ENCODE results near the gene CTSA.

Gene CTSA

DNA sequence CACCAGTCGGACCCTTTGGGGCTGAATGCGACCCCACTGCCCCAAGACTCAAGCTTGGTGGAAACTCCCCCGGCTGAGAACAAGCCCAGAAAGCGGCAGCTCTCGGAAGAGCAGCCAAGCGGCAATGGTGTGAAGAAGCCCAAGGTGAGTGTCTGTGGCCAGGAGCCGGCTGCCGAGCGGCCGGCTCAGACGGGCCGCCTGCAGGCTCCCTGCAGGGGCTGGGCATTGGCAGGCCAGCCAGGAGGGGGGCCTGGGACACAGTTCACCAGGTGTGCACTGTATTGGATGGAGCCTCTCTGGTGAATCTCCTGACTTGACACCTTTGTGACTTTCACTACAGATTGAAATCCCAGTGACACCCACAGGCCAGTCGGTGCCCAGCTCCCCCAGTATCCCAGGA is 49.3 kb downstream of the CTSA start:
- no peak for DNase-seq (ENCODE audit: low spot score)

DNA sequence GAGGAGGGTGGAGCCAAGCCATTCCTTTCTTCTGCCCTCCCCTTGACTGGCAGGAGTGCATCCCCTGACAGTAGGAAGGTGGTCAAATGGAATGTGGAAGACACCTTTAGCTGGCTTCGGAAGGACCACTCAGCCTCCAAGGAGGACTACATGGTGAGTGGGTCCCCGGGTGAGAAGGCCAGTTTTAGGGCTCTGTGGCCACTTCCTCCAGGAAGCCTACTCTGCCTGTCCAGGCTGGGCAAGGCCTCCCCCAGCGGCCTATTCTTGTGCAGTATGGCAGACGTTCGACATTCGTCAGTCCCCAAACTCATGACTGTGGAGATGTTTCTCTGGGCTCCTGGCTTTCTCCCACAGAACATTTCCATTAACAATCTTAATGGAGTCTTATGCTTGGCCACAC is 52.5 kb downstream of the CTSA start:
- DNase-seq (ENCODE audit: low spot score), result no peak

DNA sequence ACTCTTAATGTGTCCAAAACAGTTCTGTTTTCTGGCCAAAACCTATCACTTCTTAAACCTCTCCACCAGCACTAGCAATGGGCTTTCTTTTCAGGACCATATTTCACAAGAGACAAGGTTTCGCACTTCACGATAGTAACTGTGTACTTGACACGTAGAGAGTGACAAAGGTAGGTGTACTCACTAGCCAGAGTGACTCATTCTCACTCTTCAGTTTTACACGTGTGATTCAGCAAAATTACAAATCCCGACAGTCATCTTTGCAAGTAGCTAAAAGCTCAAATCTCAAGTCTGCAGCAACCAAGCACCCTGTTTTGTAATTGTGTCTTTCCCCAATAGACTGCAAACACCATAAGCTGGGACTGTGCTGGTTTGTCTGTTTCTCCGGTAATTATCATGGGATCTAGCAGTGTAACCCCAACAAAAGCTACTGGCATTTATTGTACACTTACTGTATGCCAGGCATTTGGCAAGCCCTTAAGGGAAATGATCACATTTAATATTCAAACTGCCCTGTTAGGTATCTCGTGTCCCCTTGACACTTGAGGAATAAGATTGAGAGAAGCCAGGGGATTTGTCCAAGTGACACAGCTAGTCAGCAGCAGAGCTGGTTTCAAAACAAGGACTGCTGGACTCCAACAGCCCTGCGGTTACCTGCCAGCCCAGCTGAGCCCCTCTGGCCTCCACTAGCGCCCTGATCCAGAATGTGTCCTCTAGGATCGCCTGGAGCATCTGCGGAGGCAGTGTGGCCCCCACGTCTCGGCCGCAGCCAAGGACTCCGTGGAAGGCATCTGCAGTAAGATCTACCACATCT is 53.2 kb downstream of the CTSA start:
- DNase-seq (ENCODE audit: low spot score), result no peak

DNA sequence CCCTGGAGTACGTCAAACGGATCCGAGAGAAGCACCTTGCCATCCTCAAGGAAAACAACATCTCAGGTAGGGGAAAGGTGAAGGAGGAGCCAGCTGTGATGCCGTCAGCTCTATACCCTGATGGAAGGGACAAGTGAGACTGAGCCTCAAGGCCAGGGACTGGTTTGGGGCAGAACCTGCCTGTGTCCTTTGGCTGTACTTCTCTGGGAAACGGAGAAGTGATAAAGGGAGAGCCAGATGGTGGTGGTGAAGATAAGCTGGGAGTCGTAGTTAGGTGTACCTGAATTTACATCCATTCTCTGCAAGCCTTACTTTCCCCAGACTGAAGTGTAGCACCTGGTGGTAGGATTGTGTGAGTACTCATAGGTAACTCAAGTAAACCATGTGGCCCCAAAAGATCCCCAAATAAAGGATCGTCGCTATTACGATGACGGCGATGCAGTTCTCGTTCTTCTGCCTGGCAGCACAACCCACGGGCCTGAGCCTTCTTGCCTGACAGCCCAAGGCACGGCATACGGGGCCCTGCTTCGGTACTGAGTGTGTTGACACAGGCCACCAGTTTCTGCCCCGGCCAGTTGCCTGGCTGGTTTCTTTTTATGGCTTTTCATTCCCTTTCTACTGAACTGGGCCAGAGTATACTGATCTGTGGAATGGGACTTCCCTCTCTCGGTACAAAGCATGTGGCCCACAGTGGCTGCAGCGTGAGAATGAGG is 54.0 kb downstream of the CTSA start:
- no peak for DNase-seq (ENCODE audit: low spot score)

DNA sequence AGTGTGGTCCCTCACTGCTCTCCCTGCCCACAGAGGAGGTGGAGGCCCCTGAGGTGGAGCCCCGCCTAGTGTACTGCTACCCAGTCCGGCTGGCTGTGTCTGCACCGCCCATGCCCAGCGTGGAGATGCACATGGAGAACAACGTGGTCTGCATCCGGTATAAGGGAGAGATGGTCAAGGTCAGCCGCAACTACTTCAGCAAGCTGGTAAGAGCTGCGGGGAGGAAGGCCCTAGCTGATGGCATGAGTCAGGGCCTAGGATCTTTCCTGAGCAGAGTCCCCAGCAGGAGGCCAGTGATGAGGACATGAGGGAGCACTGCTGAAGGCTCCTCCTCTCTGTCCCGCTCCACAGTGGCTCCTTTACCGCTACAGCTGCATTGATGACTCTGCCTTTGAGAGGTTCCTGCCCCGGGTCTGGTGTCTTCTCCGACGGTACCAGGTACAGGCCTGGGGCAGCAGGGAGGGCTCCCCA is 54.6 kb downstream of the CTSA start:
- no peak for DNase-seq (ENCODE audit: low spot score)

DNA sequence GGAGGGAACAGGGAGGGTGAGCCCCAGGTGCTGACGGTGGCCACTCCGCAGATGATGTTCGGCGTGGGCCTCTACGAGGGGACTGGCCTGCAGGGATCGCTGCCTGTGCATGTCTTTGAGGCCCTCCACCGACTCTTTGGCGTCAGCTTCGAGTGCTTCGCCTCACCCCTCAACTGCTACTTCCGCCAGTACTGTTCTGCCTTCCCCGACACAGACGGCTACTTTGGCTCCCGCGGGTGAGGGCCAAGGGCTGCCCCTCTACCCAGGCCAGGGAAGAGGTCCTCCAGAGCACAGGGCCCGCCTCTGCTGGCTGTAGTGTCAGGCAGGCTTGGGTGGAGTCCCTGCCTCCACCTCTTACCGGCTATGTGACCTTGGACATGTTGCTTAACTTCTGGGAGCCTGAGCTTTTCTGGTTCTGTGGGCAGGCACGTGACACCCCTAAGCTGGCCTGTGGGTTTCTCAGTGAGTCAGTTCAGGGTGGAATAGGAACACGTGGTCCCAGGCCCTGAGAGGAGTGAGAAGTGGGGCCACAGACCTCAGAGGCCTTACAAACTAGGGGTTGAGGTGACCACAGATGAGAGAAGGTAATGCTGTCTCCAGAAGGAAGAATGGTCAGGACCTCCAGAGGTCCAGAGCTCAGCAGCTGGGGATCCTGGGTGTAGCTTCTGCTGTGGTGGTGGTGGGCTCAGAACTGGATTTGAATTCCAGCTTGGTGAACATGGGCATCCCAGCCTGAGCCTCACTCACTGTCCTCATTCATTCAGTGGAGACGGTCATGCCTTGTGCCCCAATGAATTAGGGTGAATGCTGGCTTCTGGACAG is 55.2 kb downstream of the CTSA start:
- DNase-seq (ENCODE audit: low spot score), result no peak

DNA sequence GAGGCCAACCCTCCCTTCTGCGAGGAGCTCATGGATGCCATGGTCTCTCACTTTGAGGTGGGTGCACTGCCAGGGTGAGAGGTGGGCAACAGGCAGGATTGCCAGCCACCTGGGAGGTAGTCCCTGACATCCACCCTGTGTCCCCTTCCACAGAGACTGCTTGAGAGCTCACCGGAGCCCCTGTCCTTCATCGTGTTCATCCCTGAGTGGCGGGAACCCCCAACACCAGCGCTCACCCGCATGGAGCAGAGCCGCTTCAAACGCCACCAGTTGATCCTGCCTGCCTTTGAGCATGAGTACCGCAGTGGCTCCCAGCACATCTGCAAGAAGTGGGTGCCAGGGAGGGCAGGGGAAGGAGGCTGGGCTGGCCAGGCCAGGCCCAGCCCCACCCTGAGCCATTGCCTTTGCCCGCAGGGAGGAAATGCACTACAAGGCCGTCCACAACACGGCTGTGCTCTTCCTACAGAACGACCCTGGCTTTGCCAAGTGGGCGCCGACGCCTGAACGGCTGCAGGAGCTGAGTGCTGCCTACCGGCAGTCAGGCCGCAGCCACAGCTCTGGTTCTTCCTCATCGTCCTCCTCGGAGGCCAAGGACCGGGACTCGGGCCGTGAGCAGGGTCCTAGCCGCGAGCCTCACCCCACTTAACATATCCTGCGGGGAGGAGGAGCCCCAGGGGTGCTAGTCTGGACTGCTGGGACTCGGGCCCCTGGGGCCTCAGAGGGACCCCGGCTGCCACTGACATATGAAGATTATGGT is 56.2 kb downstream of the CTSA start:
- no peak for DNase-seq (ENCODE audit: low spot score)

DNA sequence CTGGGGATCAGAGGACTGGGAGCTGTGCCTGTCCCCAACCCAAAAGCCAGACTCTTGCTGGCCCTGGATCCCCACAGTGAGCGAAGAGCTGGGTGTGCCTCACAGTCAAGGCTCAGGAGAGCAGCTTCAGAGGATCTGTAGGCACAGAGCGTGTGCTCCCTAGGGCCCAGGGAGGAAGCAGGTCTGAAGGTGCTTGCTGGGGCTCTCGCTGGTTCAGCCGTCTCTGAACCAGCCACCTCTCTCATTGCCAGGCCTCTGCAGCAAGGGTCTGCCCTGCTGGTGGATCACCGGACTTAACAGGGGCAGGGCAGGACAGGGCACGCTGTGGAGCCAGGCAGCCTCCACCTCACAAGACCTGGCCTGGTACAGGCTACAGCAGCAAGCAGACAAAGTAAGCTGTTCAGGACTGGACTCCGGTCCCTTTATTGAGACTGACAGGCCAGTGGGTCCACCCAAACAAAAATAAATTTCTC is 57.2 kb downstream of the CTSA start:
- no peak for DNase-seq (ENCODE audit: low spot score)

Measured in left forelimb (tissue), 1 donor.